Thoracic aorta (tissue), 2 donors: ENCODE data around the gene IL4R. TPM values are rescaled to one million over a fixed set of nuclear protein-coding genes. Genes with fewer than 3 reads are reported as not detected.
"Not testable (repeated sequence)": the region's sequence is repeated elsewhere in the genome, so short reads cannot be mapped to it uniquely, and the experiment has no call there.

Source experiments
- ATAC-seq: fragments of 150-250 bp; one replicate; pipeline ENCODE4 v1.8.0; 2017; ENCODE audit warnings: low read depth; ENCODE audit not compliant: insufficient number of reproducible peaks, low FRiP score
- DNase-seq: peaks from one replicate; pipeline ENCODE4 v3.0.0-alpha.2; 2020; ENCODE audit warnings: low spot score
- H3K27ac ChIP-seq, 2 donors: fragments of 200-600 bp; sonication (generic); 1 replicate in 1 of 2; 2 replicates in 1 of 2; pipeline ENCODE4 v1.5.1; 2016; ENCODE audit warnings: mild to moderate bottlenecking in 2 of 2, moderate library complexity in 2 of 2
- H3K27me3 ChIP-seq: fragments of 200-600 bp; sonication (generic); replicated peaks from 2 replicates; pipeline ENCODE4 v1.6.0; 2016; ENCODE audit warnings: mild to moderate bottlenecking; ENCODE audit not compliant: insufficient read depth
- H3K36me3 ChIP-seq: fragments of 200-600 bp; sonication (generic); one replicate; pipeline ENCODE4 v1.5.1; 2016
- H3K4me1 ChIP-seq, 2 donors: fragments of 200-600 bp; sonication (generic); 1 replicate in 1 of 2; 2 replicates in 1 of 2; pipeline versions ENCODE4 v1.5.1 to v1.6.0; 2016; ENCODE audit warnings: low read depth in 2 of 2, mild to moderate bottlenecking in 1 of 2; ENCODE audit not compliant: control insufficient read depth in 1 of 2
- H3K4me3 ChIP-seq: fragments of 200-600 bp; sonication (generic); 2 replicates; pipeline ENCODE4 v1.5.1; 2016; ENCODE audit warnings: mild to moderate bottlenecking
- H3K9me3 ChIP-seq: fragments of 200-600 bp; sonication (generic); 2 replicates; pipeline ENCODE4 v1.5.1; 2016
- CTCF ChIP-seq: fragments of 200-600 bp; sonication (generic); IDR thresholded peaks from one replicate; pipeline ENCODE4 v1.5.1; 2019; ENCODE audit warnings: antibody characterized with exemption
- total RNA-seq, 2 donors: library from RNA; depleted of rRNA; stranded (reverse); fragments of >200 nt; gene quantifications; one replicate each; pipeline versions ENCODE4 v1.1.0 to v1.2.3, GENCODE V29; 2016

The IL4R gene
- total RNA-seq, 2 donors from 2014 or later = 46.2 to 148 TPM

GRCh38 chr16:27390151-27390550 is 76.4 kb downstream of the IL4R start:
- Histone ChIP-seq H3K4me3 (no peak overlapping the region), H3K36me3 (no peaks in the 10 kb centered on the region), H3K27ac (no peak overlapping the region), H3K4me1 (no peaks in the 10 kb centered on the region), H3K9me3 (peaks cover 3% of the 10 kb centered on the region), H3K27me3 (no peaks in the 10 kb centered on the region)
- ATAC-seq = no peak
- DNase-seq = no peak
- TF ChIP-seq CTCF = no peak

GRCh38 chr16:27392671-27393070 is 78.9 kb downstream of the IL4R start:
- Histone ChIP-seq H3K27ac (no peak overlapping the region), H3K36me3 (no peaks in the 10 kb centered on the region), H3K4me1 (no peaks in the 10 kb centered on the region), H3K4me3 (no peak overlapping the region), H3K9me3 (peaks cover 3% of the 10 kb centered on the region), H3K27me3 (no peaks in the 10 kb centered on the region)
- TF ChIP-seq CTCF = no peak
- DNase-seq (no peak), ATAC-seq (no peak)

- Histone ChIP-seq H3K36me3 (no peaks in the 10 kb centered on the region), H3K4me3 (no peak overlapping the region), H3K4me1 (no peaks in the 10 kb centered on the region), H3K9me3 (peaks cover 3% of the 10 kb centered on the region), H3K27ac (no peak overlapping the region), H3K27me3 (no peaks in the 10 kb centered on the region)
- ATAC-seq (no peak), DNase-seq (no peak)
- TF ChIP-seq CTCF = no peak
Observed at GRCh38 chr16:27394516-27394915, 80.7 kb downstream of the IL4R start.

- ATAC-seq, H3K27me3 ChIP-seq, H3K4me3 ChIP-seq, H3K9me3 ChIP-seq, DNase-seq, H3K36me3 ChIP-seq, H3K27ac ChIP-seq: not testable (repeated sequence)
- H3K4me1 ChIP-seq = peaks cover 11 to 20% of the 10 kb centered on the region in 2 donors
Observed at GRCh38 chr16:27398341-27398893, 84.6 kb downstream of the IL4R start.

GRCh38 chr16:27398894-27399853 is 85.4 kb downstream of the IL4R start:
- Histone ChIP-seq H3K27ac (no peak overlapping the region), H3K27me3 (no peaks in the 10 kb centered on the region), H3K4me1 (peaks cover 11 to 20% of the 10 kb centered on the region in 2 donors), H3K4me3 (no peak overlapping the region), H3K36me3 (no peaks in the 10 kb centered on the region), H3K9me3 (no peaks in the 10 kb centered on the region)
- ATAC-seq (no peak), DNase-seq (no peak)
- TF ChIP-seq CTCF = no peak
